ENCODE measurements around the gene ATG13.

ATG13 gene

DNA sequence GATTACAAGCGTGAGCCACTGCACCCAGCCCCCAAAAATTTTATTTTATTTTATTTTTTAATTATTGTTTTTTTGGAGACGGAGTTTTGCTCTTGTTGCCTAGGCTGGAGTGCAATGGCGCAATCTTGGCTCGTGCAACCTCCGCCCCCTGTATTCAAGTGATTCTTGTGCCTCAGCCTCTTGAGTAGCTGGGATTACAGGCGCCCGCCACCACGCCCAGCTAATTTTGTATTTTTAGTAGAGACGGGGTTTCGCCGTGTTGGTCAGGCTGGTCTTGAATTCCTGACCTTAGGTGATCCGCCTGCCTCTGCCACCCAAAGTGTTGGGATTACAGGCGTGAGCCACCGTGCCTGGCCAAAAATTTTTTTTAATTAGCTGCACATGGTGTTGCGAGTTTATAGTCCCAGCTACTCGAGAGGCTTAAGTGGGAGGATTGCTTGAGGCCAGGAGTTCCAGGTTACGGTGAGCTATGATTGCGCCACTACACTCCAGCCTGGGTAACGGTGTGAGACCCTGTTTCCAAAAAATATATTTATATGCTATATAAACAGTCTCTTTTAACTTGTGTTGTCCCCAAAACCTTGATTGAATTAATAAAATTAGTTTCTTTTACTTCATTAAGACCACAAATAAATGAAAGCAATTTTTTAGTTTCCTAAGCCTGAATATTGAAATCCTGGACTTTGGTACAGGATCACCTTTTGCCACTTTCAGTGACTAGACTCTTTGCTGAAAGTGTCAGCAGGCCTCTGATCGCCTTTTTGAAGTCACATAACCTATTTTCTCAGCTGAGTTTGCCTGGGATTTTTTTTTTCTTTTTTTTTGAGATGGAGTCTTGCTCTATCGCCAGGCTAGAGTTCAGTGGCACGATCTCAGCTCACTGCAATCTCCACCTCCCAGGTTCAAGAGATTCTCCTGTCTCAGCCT is 16.2 kb downstream of the ATG13 start:
- no peak for TF ChIP-seq TCF12 (IDR thresholded peaks at IDR 0.05; ENCODE audit: low read depth)
- TF ChIP-seq, protein P1, sequence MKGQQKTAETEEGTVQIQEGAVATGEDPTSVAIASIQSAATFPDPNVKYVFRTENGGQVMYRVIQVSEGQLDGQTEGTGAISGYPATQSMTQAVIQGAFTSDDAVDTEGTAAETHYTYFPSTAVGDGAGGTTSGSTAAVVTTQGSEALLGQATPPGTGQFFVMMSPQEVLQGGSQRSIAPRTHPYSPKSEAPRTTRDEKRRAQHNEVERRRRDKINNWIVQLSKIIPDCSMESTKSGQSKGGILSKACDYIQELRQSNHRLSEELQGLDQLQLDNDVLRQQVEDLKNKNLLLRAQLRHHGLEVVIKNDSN (IDR thresholded peaks at IDR 0.05), result no peak
- no peak for TF ChIP-seq TAF1 (IDR thresholded peaks at IDR 0.05; ENCODE audit: low read depth)
- TF ChIP-seq RAD21 (IDR thresholded peaks at IDR 0.05; ENCODE audit: low read depth), result no peak
- TF ChIP-seq NFIC (IDR thresholded peaks at IDR 0.05), result no peak
- TF ChIP-seq EGR1 (IDR thresholded peaks at IDR 0.05), result no peak
- TF ChIP-seq, protein P2, sequence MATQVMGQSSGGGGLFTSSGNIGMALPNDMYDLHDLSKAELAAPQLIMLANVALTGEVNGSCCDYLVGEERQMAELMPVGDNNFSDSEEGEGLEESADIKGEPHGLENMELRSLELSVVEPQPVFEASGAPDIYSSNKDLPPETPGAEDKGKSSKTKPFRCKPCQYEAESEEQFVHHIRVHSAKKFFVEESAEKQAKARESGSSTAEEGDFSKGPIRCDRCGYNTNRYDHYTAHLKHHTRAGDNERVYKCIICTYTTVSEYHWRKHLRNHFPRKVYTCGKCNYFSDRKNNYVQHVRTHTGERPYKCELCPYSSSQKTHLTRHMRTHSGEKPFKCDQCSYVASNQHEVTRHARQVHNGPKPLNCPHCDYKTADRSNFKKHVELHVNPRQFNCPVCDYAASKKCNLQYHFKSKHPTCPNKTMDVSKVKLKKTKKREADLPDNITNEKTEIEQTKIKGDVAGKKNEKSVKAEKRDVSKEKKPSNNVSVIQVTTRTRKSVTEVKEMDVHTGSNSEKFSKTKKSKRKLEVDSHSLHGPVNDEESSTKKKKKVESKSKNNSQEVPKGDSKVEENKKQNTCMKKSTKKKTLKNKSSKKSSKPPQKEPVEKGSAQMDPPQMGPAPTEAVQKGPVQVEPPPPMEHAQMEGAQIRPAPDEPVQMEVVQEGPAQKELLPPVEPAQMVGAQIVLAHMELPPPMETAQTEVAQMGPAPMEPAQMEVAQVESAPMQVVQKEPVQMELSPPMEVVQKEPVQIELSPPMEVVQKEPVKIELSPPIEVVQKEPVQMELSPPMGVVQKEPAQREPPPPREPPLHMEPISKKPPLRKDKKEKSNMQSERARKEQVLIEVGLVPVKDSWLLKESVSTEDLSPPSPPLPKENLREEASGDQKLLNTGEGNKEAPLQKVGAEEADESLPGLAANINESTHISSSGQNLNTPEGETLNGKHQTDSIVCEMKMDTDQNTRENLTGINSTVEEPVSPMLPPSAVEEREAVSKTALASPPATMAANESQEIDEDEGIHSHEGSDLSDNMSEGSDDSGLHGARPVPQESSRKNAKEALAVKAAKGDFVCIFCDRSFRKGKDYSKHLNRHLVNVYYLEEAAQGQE (IDR thresholded peaks at IDR 0.05; ENCODE audit: low read depth), result no peak
- TF ChIP-seq EP300 (IDR thresholded peaks at IDR 0.05; ENCODE audit: borderline replicate concordance), result no peak
- TF ChIP-seq ZBTB7A (IDR thresholded peaks at IDR 0.05; ENCODE audit: low read depth), result no peak
- TF ChIP-seq CREB1 (IDR thresholded peaks at IDR 0.05; ENCODE audit: low read depth), result no peak
- no peak for TF ChIP-seq YY1 (IDR thresholded peaks at IDR 0.05; ENCODE audit: low read depth)
- TF ChIP-seq TEAD4 (IDR thresholded peaks at IDR 0.05), result no peak

DNA sequence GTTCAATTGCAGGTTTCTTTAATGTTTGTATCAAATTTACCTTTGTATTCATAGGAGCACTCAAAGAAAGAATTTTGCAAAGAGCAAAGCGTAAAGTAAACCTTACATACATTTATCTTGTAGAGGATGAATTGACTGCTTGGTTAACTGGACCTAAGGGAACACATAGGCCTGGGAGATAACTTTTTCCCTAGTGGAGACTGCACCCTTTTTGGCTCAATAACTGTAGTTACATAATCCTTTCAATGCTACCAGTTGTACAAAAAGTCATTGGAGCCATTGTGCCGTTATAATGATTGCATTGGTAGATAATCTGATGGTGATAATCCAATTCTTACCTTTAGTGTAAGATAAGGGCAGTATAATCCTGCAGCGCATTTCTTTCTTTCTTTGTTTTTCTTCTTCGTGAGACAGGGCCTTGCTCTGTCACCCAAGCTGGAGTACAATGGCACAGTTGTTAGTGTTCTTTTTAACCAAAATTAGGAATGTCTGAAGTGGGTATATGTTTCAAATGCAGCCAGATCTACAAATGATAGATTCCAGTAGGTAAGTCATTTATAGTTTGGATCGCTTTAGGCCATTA is 18.3 kb downstream of the ATG13 start:
- TF ChIP-seq TCF12 (IDR thresholded peaks at IDR 0.05; ENCODE audit: low read depth) (no peak), EP300 (IDR thresholded peaks at IDR 0.05; ENCODE audit: borderline replicate concordance) (no peak), EGR1 (IDR thresholded peaks at IDR 0.05) (no peak), TAF1 (IDR thresholded peaks at IDR 0.05; ENCODE audit: low read depth) (no peak), NFIC (IDR thresholded peaks at IDR 0.05) (no peak), RAD21 (IDR thresholded peaks at IDR 0.05; ENCODE audit: low read depth) (no peak)
- TF ChIP-seq, protein P1 (IDR thresholded peaks at IDR 0.05), result no peak

DNA sequence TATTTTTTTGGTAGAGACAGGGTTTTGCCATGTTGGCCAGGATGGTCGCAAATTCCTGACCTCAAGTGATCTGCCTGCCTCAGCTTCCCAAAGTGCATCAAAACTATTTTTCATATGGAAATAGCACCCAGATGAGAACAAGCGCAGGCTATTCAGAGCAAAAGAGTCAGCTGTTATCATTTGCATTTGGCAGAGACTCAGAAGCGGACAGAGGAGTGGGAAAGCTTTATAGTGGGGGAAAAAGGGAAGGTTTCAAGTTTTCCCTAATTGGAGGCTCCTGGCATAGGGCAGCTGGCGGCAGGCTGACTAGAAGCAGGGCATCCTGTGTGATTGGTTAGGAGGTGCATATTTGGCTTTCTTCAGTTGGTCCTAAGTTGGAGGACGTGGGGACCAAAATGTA is 20.2 kb downstream of the ATG13 start:
- TF ChIP-seq YY1 (IDR thresholded peaks at IDR 0.05; ENCODE audit: low read depth), result no peak
- TF ChIP-seq, protein P3, sequence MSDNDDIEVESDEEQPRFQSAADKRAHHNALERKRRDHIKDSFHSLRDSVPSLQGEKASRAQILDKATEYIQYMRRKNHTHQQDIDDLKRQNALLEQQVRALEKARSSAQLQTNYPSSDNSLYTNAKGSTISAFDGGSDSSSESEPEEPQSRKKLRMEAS (IDR thresholded peaks at IDR 0.05), result no peak
- no peak for TF ChIP-seq CREB1 (IDR thresholded peaks at IDR 0.05; ENCODE audit: low read depth)
- no peak for TF ChIP-seq RAD21 (IDR thresholded peaks at IDR 0.05; ENCODE audit: low read depth)
- TF ChIP-seq TAF1 (IDR thresholded peaks at IDR 0.05; ENCODE audit: low read depth), result no peak
- no peak for TF ChIP-seq NFIC (IDR thresholded peaks at IDR 0.05)
- no peak for TF ChIP-seq FOXM1 (IDR thresholded peaks at IDR 0.05; ENCODE audit: borderline replicate concordance, low read depth)
- no peak for TF ChIP-seq TCF12 (IDR thresholded peaks at IDR 0.05; ENCODE audit: low read depth)
- TF ChIP-seq, protein P2 (IDR thresholded peaks at IDR 0.05; ENCODE audit: low read depth), result no peak
- TF ChIP-seq EP300 (IDR thresholded peaks at IDR 0.05; ENCODE audit: borderline replicate concordance), result no peak
- TF ChIP-seq ZBTB7A (IDR thresholded peaks at IDR 0.05; ENCODE audit: low read depth), result no peak
- no peak for TF ChIP-seq EGR1 (IDR thresholded peaks at IDR 0.05)
- TF ChIP-seq TEAD4 (IDR thresholded peaks at IDR 0.05), result no peak
- no peak for TF ChIP-seq CEBPB (IDR thresholded peaks at IDR 0.05)
- TF ChIP-seq, protein P1 (IDR thresholded peaks at IDR 0.05), result no peak

DNA sequence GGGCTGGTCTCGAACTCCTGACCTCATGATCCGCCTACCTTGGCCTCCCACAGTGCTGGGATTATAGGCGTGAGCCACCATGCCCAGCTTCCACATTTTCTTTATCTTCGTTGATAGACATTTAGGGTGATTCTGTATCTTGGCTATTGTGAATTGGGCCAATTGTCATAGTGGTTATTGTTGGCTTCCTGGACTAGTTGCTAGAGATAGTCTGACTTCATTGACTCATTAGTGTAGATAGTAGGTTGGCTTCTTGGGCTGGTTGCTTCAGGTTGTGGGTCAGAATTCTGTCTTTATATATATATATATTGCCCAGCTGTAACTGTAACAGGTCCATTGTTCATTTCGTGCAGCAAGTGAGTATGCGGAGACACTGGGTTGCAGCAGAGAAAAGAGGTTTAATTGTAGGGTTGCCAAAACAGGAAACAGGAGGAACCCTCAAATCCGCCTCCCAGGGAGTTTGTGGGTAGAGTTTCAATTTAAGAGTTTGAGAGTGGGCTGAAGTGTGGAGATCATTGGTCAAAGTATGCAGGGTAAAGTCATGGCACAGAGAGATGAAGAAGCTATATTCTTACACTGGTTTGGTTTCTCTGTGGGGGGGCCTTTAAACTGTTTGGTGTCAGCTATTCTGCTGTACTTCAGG is 22.0 kb downstream of the ATG13 start:
- no peak for TF ChIP-seq EP300 (IDR thresholded peaks at IDR 0.05; ENCODE audit: borderline replicate concordance)
- no peak for TF ChIP-seq FOXM1 (IDR thresholded peaks at IDR 0.05; ENCODE audit: borderline replicate concordance, low read depth)
- TF ChIP-seq EGR1 (IDR thresholded peaks at IDR 0.05), result no peak
- no peak for TF ChIP-seq TCF12 (IDR thresholded peaks at IDR 0.05; ENCODE audit: low read depth)
- TF ChIP-seq, protein P1 (IDR thresholded peaks at IDR 0.05), result no peak
- TF ChIP-seq CEBPB (IDR thresholded peaks at IDR 0.05), result no peak
- TF ChIP-seq, protein P2 (IDR thresholded peaks at IDR 0.05; ENCODE audit: low read depth), result no peak
- TF ChIP-seq NFIC (IDR thresholded peaks at IDR 0.05), result no peak
- TF ChIP-seq TEAD4 (IDR thresholded peaks at IDR 0.05), result no peak
- TF ChIP-seq YY1 (IDR thresholded peaks at IDR 0.05; ENCODE audit: low read depth), result no peak
- TF ChIP-seq RAD21 (IDR thresholded peaks at IDR 0.05; ENCODE audit: low read depth), result no peak
- TF ChIP-seq, protein P3 (IDR thresholded peaks at IDR 0.05), result no peak
- TF ChIP-seq CREB1 (IDR thresholded peaks at IDR 0.05; ENCODE audit: low read depth), result no peak
- TF ChIP-seq TAF1 (IDR thresholded peaks at IDR 0.05; ENCODE audit: low read depth), result no peak
